ENCODE data around the gene USP7.

- TF ChIP-seq, protein P1, sequence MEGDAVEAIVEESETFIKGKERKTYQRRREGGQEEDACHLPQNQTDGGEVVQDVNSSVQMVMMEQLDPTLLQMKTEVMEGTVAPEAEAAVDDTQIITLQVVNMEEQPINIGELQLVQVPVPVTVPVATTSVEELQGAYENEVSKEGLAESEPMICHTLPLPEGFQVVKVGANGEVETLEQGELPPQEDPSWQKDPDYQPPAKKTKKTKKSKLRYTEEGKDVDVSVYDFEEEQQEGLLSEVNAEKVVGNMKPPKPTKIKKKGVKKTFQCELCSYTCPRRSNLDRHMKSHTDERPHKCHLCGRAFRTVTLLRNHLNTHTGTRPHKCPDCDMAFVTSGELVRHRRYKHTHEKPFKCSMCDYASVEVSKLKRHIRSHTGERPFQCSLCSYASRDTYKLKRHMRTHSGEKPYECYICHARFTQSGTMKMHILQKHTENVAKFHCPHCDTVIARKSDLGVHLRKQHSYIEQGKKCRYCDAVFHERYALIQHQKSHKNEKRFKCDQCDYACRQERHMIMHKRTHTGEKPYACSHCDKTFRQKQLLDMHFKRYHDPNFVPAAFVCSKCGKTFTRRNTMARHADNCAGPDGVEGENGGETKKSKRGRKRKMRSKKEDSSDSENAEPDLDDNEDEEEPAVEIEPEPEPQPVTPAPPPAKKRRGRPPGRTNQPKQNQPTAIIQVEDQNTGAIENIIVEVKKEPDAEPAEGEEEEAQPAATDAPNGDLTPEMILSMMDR (IDR thresholded peaks at IDR 0.05; ENCODE audit: insufficient read depth, low read length), result no peak
- no peak for TF ChIP-seq POLR2AphosphoS5 (IDR thresholded peaks at IDR 0.05; ENCODE audit: low read depth)
- no peak for TF ChIP-seq REST (IDR thresholded peaks at IDR 0.05; ENCODE audit: insufficient replicate concordance, low read depth)
- TF ChIP-seq GABPA (IDR thresholded peaks at IDR 0.05; ENCODE audit: low read depth), result no peak
- TF ChIP-seq SPI1 (IDR thresholded peaks at IDR 0.05; ENCODE audit: borderline replicate concordance, low read depth), result no peak
Measured at GRCh38 chr16:8971416-8971815, 7.7 kb upstream of the USP7 start.

Measured in HL-60 (cell line).